Naive thymus-derived CD4-positive, alpha-beta T cell (primary cell): Measurements from ENCODE around the gene PAEP. TPM values are rescaled to one million over a fixed set of nuclear protein-coding genes. Genes with fewer than 3 reads are reported as not detected.
"Not testable (repeated sequence)": the region's sequence is repeated elsewhere in the genome, so short reads cannot be mapped to it uniquely, and the experiment has no call there.

Source experiments
- ATAC-seq: fragments of 150-1000 bp; cut with Tn5 transposase; 2 replicates; pipeline ENCODE4 v1.10.0; 2021; ENCODE audit warnings: mild to moderate bottlenecking, moderate library complexity
- CTCF ChIA-PET: fragments of 350-600 bp; sonication (Branson Sonifier 250); formaldehyde crosslinking; loops from one replicate; lab custom pipeline; 2021; ENCODE audit warnings: antibody characterized with exemption; lab: Charles Lee
- POLR2A ChIA-PET: fragments of 350-600 bp; sonication (Branson Sonifier 250); formaldehyde crosslinking; loops from one replicate; lab custom pipeline; 2021; ENCODE audit warnings: antibody characterized with exemption, inconsistent platforms; lab: Charles Lee
- DNase-seq, 9 donors: peaks; one replicate each; pipeline versions ENCODE4 v3.0.0 to v3.0.0-alpha.2; 2020 to 2022; ENCODE audit warnings: mixed read lengths in 1 of 9
- H3K27ac ChIP-seq: one replicate; pipeline ENCODE4 v1.7.0; 2013; ENCODE audit warnings: mild to moderate bottlenecking, low read depth, low read length, moderate library complexity
- H3K27me3 ChIP-seq, 2 donors: one replicate each; pipeline ENCODE4 v1.7.0; 2013; ENCODE audit warnings: low read length in 2 of 2, mild to moderate bottlenecking in 2 of 2, moderate library complexity in 2 of 2; ENCODE audit not compliant: control insufficient read depth in 2 of 2, insufficient read depth in 2 of 2
- H3K36me3 ChIP-seq, 3 experiments: 1 replicate in 2 of 3; 2 replicates in 1 of 3; pipeline ENCODE4 v1.7.0; 2013; ENCODE audit warnings: low read length in 3 of 3, mild to moderate bottlenecking in 3 of 3, moderate library complexity in 1 of 3; ENCODE audit not compliant: insufficient read depth in 3 of 3, control insufficient read depth in 2 of 3
- H3K4me1 ChIP-seq, 2 donors: one replicate each; pipeline ENCODE4 v1.7.0; 2013; ENCODE audit warnings: low read length in 2 of 2, mild to moderate bottlenecking in 2 of 2, moderate library complexity in 1 of 2; ENCODE audit not compliant: control insufficient read depth in 2 of 2, insufficient read depth in 2 of 2
- H3K4me3 ChIP-seq: 2 replicates; pipeline ENCODE4 v1.7.0; 2013; ENCODE audit warnings: mild to moderate bottlenecking, low read length
- H3K9me3 ChIP-seq, 3 experiments: 1 replicate in 2 of 3; 2 replicates in 1 of 3; pipeline ENCODE4 v1.7.0; 2013; ENCODE audit warnings: low read length in 3 of 3; ENCODE audit not compliant: control insufficient read depth in 2 of 3
- H3K27ac Mint-ChIP-seq, 9 donors: one replicate each; pipeline ENCODE4 v1.8.0; 2020 to 2022; ENCODE audit warnings: mixed read lengths in 9 of 9, mild to moderate bottlenecking in 8 of 9, moderate library complexity in 5 of 9, inconsistent platforms in 2 of 9
- H3K27me3 Mint-ChIP-seq, 5 donors: one replicate each; pipeline ENCODE4 v1.8.0; 2021 to 2022; ENCODE audit warnings: mixed read lengths in 5 of 5, mild to moderate bottlenecking in 1 of 5
- H3K36me3 Mint-ChIP-seq, 5 donors: one replicate each; pipeline ENCODE4 v1.8.0; 2020 to 2022; ENCODE audit warnings: mixed read lengths in 5 of 5, mild to moderate bottlenecking in 3 of 5, inconsistent platforms in 1 of 5
- H3K4me1 Mint-ChIP-seq, 7 donors: one replicate each; pipeline ENCODE4 v1.8.0; 2020 to 2022; ENCODE audit warnings: mixed read lengths in 7 of 7, mild to moderate bottlenecking in 3 of 7, inconsistent platforms in 1 of 7
- H3K4me3 Mint-ChIP-seq, 10 donors: one replicate each; pipeline ENCODE4 v1.8.0; 2020 to 2022; ENCODE audit warnings: mild to moderate bottlenecking in 10 of 10, mixed read lengths in 10 of 10, moderate library complexity in 6 of 10, inconsistent platforms in 2 of 10
- H3K9me3 Mint-ChIP-seq, 11 donors: one replicate each; pipeline ENCODE4 v1.8.0; 2020 to 2022; ENCODE audit warnings: mixed read lengths in 11 of 11, mild to moderate bottlenecking in 4 of 11, inconsistent platforms in 1 of 11, moderate library complexity in 1 of 11
- intact Hi-C, 2 donors: fragments of 100-400 bp; cut with micrococcal nuclease; formaldehyde crosslinking; loops; one replicate each; pipeline ENCODE4 v1.15.1; 2023
- polyA plus RNA-seq, 2 donors: library from polyadenylated mRNA; unstranded; fragments of 300-500 nt; fragmentation: Illumina TruSeq; gene quantifications; one replicate each; pipeline ENCODE4 v1.2.3, GENCODE V29; 2021
- total RNA-seq, 6 experiments: library from RNA in 5 of 6; stranded (reverse) in 5 of 6; gene quantifications; 1 replicate in 5 of 6; 2 replicates in 1 of 6; pipeline ENCODE4 v1.2.3 and lab custom pipeline; 2021 to 2026

The PAEP gene
- total and polyA plus RNA-seq, 7 experiments from 2014 or later: not detected

- H3K36me3 ChIP-seq, H3K27ac ChIP-seq, ATAC-seq, H3K36me3 Mint-ChIP-seq, DNase-seq, H3K4me1 ChIP-seq, H3K27ac Mint-ChIP-seq, H3K9me3 ChIP-seq, H3K4me3 Mint-ChIP-seq, intact Hi-C loops, H3K4me3 ChIP-seq, CTCF ChIA-PET, H3K9me3 Mint-ChIP-seq, POLR2A ChIA-PET, H3K4me1 Mint-ChIP-seq, H3K27me3 ChIP-seq: not testable (repeated sequence)
- H3K27me3 Mint-ChIP-seq: peaks cover 11 to 20% (median 13%) of the 10 kb centered on the region in 5 donors
Measured at GRCh38 chr9:135545646-135546176, 15.8 kb upstream of the PAEP start, which contains the start of gene OBP2A. OBP2A (plus strand) TSS chr9:135546126; CDS start chr9:135546181, 55 bp downstream.

- intact Hi-C loops, H3K27me3 ChIP-seq, H3K36me3 ChIP-seq: not testable (repeated sequence)
Measured at GRCh38 chr9:135546792-135547617, 14.6 kb upstream of the PAEP start.

GRCh38 chr9:135547756-135548736 lies 13.5 kb upstream of the PAEP start:
- no peak overlapping the region for H3K4me3 ChIP-seq
- H3K4me3 Mint-ChIP-seq: no peak overlapping the region
- H3K27me3 ChIP-seq: no peaks in the 10 kb centered on the region
- DNase-seq: no peak
- peaks cover 0 to 2% (median 0%) of the 10 kb centered on the region in 7 donors for H3K4me1 Mint-ChIP-seq
- ChIA-PET POLR2A (no interaction called here), CTCF (no interaction called here)
- H3K27ac Mint-ChIP-seq: no peak overlapping the region
- H3K36me3 ChIP-seq: no peaks in the 10 kb centered on the region
- intact Hi-C loops: no loop called here
- ATAC-seq: no peak
- no peak overlapping the region for H3K27ac ChIP-seq
- H3K4me1 ChIP-seq: no peaks in the 10 kb centered on the region
- H3K27me3 Mint-ChIP-seq: peaks cover 6 to 13% (median 10%) of the 10 kb centered on the region in 5 donors
- no peaks in the 10 kb centered on the region for H3K9me3 ChIP-seq
- H3K9me3 Mint-ChIP-seq: peaks cover 0 to 5% (median 0%) of the 10 kb centered on the region in 11 donors
- H3K36me3 Mint-ChIP-seq: no peaks in the 10 kb centered on the region

More at GRCh38 chr9:135546792-135547617, 14.6 kb upstream of the PAEP start:
- H3K27me3 Mint-ChIP-seq: peaks cover 11 to 19% (median 13%) of the 10 kb centered on the region in 5 donors
- H3K36me3 Mint-ChIP-seq, ATAC-seq, DNase-seq, H3K9me3 Mint-ChIP-seq, CTCF ChIA-PET, H3K27ac ChIP-seq, H3K9me3 ChIP-seq, H3K4me1 ChIP-seq, POLR2A ChIA-PET, H3K4me1 Mint-ChIP-seq, H3K4me3 Mint-ChIP-seq, H3K4me3 ChIP-seq, H3K27ac Mint-ChIP-seq: not testable (repeated sequence)

GRCh38 chr9:135549478-135550343 lies 11.8 kb upstream of the PAEP start:
- ATAC-seq, H3K27me3 Mint-ChIP-seq, H3K27ac ChIP-seq, H3K36me3 ChIP-seq, H3K4me3 Mint-ChIP-seq, DNase-seq, H3K9me3 ChIP-seq, H3K36me3 Mint-ChIP-seq, H3K27me3 ChIP-seq, H3K4me1 Mint-ChIP-seq, H3K4me3 ChIP-seq, POLR2A ChIA-PET, H3K4me1 ChIP-seq, H3K27ac Mint-ChIP-seq, H3K9me3 Mint-ChIP-seq, intact Hi-C loops: not testable (repeated sequence)
- CTCF ChIA-PET: interaction anchor here (0.6 kb wide), 1 partner anchor 56 kb away, joined by 3 read pairs; no protein-coding TSS in a partner anchor

GRCh38 chr9:135550344-135550918 lies 11.1 kb upstream of the PAEP start:
- no peaks in the 10 kb centered on the region for H3K36me3 Mint-ChIP-seq
- peaks cover 0 to 7% (median 0%) of the 10 kb centered on the region in 11 donors for H3K9me3 Mint-ChIP-seq
- Histone ChIP-seq H3K9me3 (no peaks in the 10 kb centered on the region), H3K27ac (no peak overlapping the region), H3K4me3 (no peak overlapping the region), H3K27me3 (no peaks in the 10 kb centered on the region), H3K36me3 (no peaks in the 10 kb centered on the region), H3K4me1 (no peaks in the 10 kb centered on the region)
- no peak overlapping the region for H3K4me3 Mint-ChIP-seq
- no peak overlapping the region for H3K27ac Mint-ChIP-seq
- ChIA-PET POLR2A (no interaction called here), CTCF (interaction anchor here (0.6 kb wide), 1 partner anchor 55 kb away, joined by 3 read pairs; no protein-coding TSS in a partner anchor)
- no peak for ATAC-seq
- H3K27me3 Mint-ChIP-seq: peaks cover 0 to 4% (median 0%) of the 10 kb centered on the region in 5 donors
- H3K4me1 Mint-ChIP-seq: peaks cover 0 to 4% (median 0%) of the 10 kb centered on the region in 7 donors
- intact Hi-C loops: no loop called here
- no peak for DNase-seq
